D721Med (cell line): ENCODE data around the gene JPT2.

Experiments used
- DNase-seq: peaks from one replicate; pipeline ENCODE4 v3.0.0; 2011; ENCODE audit warnings: low spot score; ENCODE audit not compliant: insufficient read length
- FAIRE-seq: peaks from 2 replicates; lab custom pipeline; 2011; peaks lifted over from hg19 to GRCh38; lab: Jason Lieb, UNC
- TF ChIP-seq, protein P1 (sequence below): IDR thresholded peaks from 2 replicates; pipeline ENCODE4 v1.5.1; 2012; ENCODE audit warnings: mild to moderate bottlenecking, control low read depth; ENCODE audit not compliant: insufficient read depth; ENCODE audit errors: missing control alignments

JPT2 gene

DNA sequence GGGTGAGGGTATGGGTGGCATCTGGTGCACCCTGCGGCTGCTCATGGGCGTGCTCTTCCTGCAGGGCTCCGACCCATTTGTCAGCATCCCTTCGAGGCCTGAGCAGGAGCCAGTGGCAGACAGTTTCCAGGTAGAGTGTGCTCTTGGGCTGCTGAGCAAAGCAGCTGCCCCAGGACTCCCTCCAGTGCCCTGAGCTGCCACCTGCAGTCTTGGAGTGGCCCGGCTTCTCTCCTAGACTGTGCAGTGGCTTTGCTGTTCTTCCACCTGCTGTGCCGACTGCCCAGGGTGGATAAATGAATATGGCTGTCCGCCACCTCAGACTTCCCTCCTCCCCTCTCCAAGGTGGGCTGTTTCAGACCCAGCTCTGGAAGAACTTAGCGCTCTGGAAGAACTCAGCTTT is 10.8 kb upstream of the JPT2 start:
- FAIRE-seq, result no peak
- TF ChIP-seq, protein P1, sequence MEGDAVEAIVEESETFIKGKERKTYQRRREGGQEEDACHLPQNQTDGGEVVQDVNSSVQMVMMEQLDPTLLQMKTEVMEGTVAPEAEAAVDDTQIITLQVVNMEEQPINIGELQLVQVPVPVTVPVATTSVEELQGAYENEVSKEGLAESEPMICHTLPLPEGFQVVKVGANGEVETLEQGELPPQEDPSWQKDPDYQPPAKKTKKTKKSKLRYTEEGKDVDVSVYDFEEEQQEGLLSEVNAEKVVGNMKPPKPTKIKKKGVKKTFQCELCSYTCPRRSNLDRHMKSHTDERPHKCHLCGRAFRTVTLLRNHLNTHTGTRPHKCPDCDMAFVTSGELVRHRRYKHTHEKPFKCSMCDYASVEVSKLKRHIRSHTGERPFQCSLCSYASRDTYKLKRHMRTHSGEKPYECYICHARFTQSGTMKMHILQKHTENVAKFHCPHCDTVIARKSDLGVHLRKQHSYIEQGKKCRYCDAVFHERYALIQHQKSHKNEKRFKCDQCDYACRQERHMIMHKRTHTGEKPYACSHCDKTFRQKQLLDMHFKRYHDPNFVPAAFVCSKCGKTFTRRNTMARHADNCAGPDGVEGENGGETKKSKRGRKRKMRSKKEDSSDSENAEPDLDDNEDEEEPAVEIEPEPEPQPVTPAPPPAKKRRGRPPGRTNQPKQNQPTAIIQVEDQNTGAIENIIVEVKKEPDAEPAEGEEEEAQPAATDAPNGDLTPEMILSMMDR, result no peak
- DNase-seq, result no peak

DNA sequence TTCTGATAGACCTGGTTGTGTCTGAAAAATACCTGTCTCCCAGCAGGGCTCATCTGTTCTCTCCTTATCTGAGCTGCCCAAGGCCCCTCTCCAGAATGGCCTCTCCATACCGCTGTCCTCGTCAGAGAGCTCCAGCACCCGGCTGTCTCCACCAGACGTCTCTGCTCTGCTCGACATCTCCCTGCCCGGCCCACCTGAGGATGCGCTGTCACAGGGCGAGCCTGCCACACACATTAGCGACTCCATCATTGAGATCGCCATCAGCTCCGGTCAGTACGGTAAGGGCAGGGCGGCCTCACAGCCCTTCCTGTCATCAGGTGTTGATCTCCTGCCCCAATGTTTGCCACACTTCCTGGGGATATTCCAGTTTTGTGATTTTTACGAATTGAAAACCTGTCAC is 10.2 kb upstream of the JPT2 start:
- FAIRE-seq (no peak), DNase-seq (no peak)
- TF ChIP-seq, protein P1, result no peak

GRCh38 chr16:1668612-1669319 is 9.3 kb upstream of the JPT2 start:
- FAIRE-seq (no peak), DNase-seq (no peak)
- TF ChIP-seq, protein P1, result no peak

DNA sequence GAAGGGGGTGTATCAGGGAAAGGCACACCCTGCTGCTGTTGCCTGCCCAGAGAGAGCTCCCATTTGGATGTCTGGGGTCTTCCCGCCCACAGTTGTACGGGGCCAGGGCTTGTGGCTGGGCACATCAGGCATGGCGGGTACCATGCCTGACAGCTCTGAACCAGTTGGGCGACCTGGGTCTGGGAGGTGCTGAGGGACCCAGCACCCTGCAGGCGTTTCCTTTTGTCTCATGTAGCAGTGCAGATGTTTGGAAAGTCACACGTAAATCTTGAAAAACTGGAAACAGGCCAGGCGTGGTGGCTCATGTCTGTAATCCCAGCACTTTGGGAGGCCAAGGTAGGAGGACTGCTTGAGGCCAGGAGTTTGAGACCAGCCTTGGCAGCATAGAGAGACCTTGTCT is 8.4 kb upstream of the JPT2 start:
- no peak for FAIRE-seq
- TF ChIP-seq, protein P1, result no peak
- no peak for DNase-seq

DNA sequence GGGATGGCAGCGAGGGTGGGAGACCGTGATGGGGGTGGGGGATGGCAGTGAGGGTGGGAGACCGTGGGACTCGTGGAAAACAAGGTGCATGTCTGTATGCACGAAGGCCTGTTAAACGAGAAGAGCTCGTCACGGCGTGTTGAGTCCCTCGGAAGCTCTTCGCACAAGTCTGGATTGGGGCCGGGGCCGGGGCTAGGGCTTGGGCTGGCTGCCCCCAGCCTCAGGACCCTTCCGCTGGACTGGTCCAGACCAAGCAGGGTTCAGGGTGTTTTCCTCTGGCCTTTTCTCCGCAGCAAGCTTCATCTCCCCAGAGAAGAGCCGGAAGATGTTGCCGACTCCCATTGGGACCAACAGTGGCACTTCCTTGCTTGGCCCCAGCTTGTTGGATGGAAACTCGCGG is 7.7 kb upstream of the JPT2 start:
- no peak for DNase-seq
- no peak for FAIRE-seq
- TF ChIP-seq, protein P1, result no peak

GRCh38 chr16:1670866-1671265 is 7.2 kb upstream of the JPT2 start:
- no peak for DNase-seq
- TF ChIP-seq, protein P1, result no peak
- no peak for FAIRE-seq

DNA sequence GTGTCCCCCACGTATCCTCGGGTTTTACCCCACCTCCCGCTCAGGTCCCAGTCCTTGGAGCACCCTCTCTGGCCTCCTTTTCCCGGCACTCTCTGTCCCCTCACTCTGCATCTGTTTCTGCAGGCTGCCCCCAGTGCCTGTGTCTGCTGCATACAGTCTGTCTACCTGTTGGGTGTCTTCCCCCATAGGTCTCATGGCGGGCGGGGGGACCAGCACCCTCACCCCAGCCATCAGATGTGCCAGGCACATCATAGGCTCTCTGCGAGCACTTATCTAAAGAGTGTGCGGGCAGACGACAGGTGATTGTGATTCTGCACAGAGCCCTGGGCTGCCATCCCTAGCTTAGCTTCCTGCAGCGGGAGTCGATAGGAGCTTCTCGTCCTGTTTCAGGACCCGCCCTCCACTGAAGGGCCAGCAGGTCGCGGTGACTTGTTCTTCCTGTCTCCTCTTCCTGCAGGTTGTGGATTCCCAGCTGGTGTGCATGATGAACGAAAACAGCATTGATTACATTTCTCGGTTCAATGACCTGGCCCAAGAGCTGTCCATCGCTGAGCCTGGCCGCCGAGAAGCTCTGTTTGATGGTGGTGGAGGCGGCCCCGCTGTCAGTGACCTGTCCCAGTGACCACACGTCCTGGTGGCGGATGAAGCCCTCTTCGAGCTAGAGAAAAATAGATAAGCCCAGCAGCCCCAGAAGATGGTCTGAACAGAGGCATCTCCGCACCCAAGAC is 4.5 kb upstream of the JPT2 start:
- FAIRE-seq (no peak), DNase-seq (no peak)
- TF ChIP-seq, protein P1, result no peak
